NCI-H1092 (cell line): Measurements from ENCODE around the gene DPYSL3.
A peak's percentile ranks its signal among the peaks of the same experiment; 100 is the strongest.

Source experiments
- DNase-seq: peaks from one replicate; lab custom pipeline; 2025; lab: John Stamatoyannopoulos, UW

Gene DPYSL3

GRCh38 chr5:147472664-147473475 is 37.0 kb downstream of the DPYSL3 start:
- no peak for DNase-seq

GRCh38 chr5:147467973-147468508 is 41.8 kb downstream of the DPYSL3 start:
- DNase-seq = no peak

- DNase-seq = no peak
Observed at GRCh38 chr5:147466360-147466980, 43.4 kb downstream of the DPYSL3 start.

GRCh38 chr5:147465747-147466146 is 44.1 kb downstream of the DPYSL3 start:
- DNase-seq = no peak

- no peak for DNase-seq
Observed at GRCh38 chr5:147464211-147464610, 45.7 kb downstream of the DPYSL3 start.

GRCh38 chr5:147461915-147462314 is 48.0 kb downstream of the DPYSL3 start:
- no peak for DNase-seq

- DNase-seq = no peak
Observed at GRCh38 chr5:147460380-147460779, 49.5 kb downstream of the DPYSL3 start.

- no peak for DNase-seq
Observed at GRCh38 chr5:147458581-147458980, 51.3 kb downstream of the DPYSL3 start.

GRCh38 chr5:147455822-147456450 is 53.9 kb downstream of the DPYSL3 start:
- DNase-seq = no peak

GRCh38 chr5:147454996-147455677 is 54.7 kb downstream of the DPYSL3 start:
- no peak for DNase-seq

- DNase-seq = peak; percentile 84
Observed at GRCh38 chr5:147453875-147454814, 55.7 kb downstream of the DPYSL3 start.

- DNase-seq = no peak
Observed at GRCh38 chr5:147452165-147452811, 57.6 kb downstream of the DPYSL3 start.

- DNase-seq = no peak
Observed at GRCh38 chr5:147451193-147451592, 58.7 kb downstream of the DPYSL3 start.

GRCh38 chr5:147450606-147451005 is 59.3 kb downstream of the DPYSL3 start:
- DNase-seq = no peak

GRCh38 chr5:147448766-147449165 is 61.1 kb downstream of the DPYSL3 start:
- no peak for DNase-seq

GRCh38 chr5:147446523-147446922 is 63.3 kb downstream of the DPYSL3 start:
- no peak for DNase-seq

GRCh38 chr5:147445917-147446316 is 64.0 kb downstream of the DPYSL3 start:
- no peak for DNase-seq

GRCh38 chr5:147445090-147445489 is 64.8 kb downstream of the DPYSL3 start:
- no peak for DNase-seq

- DNase-seq = no peak
Observed at GRCh38 chr5:147442224-147442623, 67.6 kb downstream of the DPYSL3 start.

- DNase-seq = no peak
Observed at GRCh38 chr5:147441191-147441695, 68.6 kb downstream of the DPYSL3 start.
